ENCODE measurements around the gene CEACAM19.
"Not testable (repeated sequence)": the region's sequence is repeated elsewhere in the genome, so short reads cannot be mapped to it uniquely, and the experiment has no call there.

The CEACAM19 gene

DNA sequence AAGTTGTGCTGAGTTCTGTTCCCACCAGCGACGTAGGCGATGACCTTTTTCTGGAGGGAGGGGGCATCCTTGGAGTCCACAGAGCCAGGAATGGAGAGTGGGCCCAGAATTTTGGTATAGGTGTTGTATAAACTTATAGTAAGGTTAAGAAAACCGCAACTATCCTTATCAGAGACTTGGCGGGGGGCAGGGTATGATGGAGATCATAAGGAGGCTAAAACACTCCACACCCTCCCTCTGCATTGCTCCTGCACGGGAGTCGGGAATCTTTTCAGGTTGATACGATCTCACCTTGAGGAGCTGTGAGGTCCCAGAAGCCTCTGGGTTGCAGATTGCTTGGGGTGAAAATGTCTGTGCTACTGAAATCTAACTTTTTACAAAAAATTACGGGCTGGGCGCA lies 6.3 kb upstream of the CEACAM19 start:
- TF ChIP-seq, protein P1, sequence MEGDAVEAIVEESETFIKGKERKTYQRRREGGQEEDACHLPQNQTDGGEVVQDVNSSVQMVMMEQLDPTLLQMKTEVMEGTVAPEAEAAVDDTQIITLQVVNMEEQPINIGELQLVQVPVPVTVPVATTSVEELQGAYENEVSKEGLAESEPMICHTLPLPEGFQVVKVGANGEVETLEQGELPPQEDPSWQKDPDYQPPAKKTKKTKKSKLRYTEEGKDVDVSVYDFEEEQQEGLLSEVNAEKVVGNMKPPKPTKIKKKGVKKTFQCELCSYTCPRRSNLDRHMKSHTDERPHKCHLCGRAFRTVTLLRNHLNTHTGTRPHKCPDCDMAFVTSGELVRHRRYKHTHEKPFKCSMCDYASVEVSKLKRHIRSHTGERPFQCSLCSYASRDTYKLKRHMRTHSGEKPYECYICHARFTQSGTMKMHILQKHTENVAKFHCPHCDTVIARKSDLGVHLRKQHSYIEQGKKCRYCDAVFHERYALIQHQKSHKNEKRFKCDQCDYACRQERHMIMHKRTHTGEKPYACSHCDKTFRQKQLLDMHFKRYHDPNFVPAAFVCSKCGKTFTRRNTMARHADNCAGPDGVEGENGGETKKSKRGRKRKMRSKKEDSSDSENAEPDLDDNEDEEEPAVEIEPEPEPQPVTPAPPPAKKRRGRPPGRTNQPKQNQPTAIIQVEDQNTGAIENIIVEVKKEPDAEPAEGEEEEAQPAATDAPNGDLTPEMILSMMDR (IDR thresholded peaks at IDR 0.05; ENCODE audit: low read depth, low read length), result no peak
- no peak overlapping the region for H3K4me3 ChIP-seq (ENCODE audit: low read depth, low read length)

- H3K4me3 ChIP-seq (ENCODE audit: low read depth, low read length), result no peak overlapping the region
- TF ChIP-seq, protein P1 (IDR thresholded peaks at IDR 0.05; ENCODE audit: low read depth, low read length), result no peak
Measured at GRCh38 chr19:44666852-44667556, 4.3 kb upstream of the CEACAM19 start.

DNA sequence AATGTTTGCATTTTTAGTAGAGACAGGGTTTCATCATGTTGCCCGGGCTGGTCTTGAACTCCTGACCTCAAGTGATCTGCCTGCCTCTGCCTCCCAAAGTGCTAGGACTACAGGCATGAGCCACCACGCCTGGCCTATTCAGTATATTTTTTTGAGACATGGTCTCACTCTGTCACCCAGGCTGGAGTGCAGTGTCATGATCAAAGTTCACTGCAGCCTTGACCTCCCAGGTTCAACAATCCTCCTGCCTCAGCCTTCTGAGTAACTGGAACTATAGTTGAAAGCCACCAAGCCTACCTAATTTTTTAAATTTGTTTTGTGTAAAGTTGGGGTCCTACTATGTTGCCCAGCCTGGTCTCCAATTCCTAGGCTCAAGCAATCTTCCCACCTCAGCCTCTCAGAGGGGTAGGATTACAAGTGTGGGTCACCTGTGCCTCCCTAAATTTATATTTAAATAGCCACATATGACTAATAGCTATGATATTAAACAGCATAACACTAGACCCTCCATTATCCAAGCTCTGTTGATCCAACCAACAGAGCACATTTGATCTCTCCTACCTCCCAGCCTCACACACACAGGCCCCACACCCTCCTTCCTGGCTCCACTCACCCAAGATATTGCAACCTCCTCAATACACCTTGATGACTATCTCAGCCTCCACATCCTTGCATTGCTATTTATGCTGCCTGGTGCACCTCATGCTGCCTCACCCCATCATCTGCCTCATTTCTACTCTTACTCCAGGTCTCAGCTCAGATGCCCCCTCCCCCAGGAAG lies 2.1 kb upstream of the CEACAM19 start:
- TF ChIP-seq, protein P1 (IDR thresholded peaks at IDR 0.05; ENCODE audit: low read depth, low read length), result no peak
- H3K4me3 ChIP-seq (ENCODE audit: low read depth, low read length), result no peak overlapping the region

DNA sequence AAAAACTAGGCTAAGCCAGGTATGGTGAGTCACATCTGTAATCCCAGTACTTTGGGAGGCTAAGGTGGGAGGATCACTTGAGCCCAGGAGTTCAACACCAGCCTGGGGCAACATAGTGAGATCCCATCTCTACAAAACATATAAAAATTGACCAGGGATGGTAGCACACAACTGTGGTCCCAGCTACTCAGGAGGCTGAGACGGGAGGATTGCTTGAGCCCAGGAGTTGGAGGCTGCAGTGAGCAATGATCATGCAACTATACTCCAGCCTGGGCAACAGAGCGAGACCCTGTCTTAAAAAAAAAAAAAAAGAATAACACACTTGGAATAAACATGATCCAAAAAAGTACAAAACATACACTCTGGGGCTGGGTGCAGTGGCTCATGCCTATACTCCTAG lies 1.3 kb upstream of the CEACAM19 start:
- H3K4me3 ChIP-seq (ENCODE audit: low read depth, low read length), result not testable (repeated sequence)

DNA sequence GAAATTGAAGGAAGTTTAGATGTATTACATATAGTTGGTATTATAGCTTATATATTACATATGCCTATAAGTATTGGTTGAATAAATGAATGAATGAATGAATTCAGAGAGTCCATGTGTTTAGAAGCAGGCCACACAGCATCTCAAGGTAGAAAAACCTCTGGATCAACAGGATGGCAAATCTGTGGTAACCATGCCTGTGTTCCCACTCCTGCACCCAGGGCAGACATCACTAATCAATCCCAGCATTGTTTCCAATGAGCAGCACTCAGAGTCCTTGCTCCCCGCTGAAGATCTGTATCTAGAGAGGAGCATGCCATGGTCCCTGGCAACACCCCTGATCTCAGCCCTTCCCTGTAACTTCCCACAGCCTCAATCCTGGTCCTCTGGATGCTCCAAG lies 944 bp downstream of the CEACAM19 start:
- TF ChIP-seq, protein P1 (IDR thresholded peaks at IDR 0.05; ENCODE audit: low read depth, low read length), result no peak
- H3K4me3 ChIP-seq (ENCODE audit: low read depth, low read length), result no peak overlapping the region

DNA sequence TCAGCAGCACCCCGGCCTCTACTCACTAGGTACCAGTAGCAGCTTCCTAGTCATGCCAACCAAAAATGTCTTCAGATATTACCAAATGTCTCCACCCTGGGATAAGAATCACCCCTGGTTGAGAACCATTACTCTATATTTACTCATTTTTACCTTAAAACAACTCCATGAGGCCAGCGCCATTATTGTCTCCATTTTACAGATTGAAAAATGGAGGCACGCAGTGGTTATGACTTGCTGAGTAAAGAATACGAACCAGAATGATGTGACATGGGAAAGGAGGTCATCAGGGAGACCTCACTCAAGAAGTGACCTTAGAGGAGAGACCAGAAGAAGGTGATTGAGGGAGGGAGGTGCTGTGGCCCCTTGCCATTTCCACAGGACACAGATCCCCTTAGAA lies 2.2 kb downstream of the CEACAM19 start:
- H3K4me3 ChIP-seq (ENCODE audit: low read depth, low read length), result no peak overlapping the region
- TF ChIP-seq, protein P1 (IDR thresholded peaks at IDR 0.05; ENCODE audit: low read depth, low read length), result no peak

- H3K4me3 ChIP-seq (ENCODE audit: low read depth, low read length), result no peak overlapping the region
- TF ChIP-seq, protein P1 (IDR thresholded peaks at IDR 0.05; ENCODE audit: low read depth, low read length), result no peak
Measured at GRCh38 chr19:44675521-44675920, 4.2 kb downstream of the CEACAM19 start.

Measured in WI38 (cell line).